ENCODE measurements around the gene SAFB.
"Not testable (repeated sequence)": the region's sequence is repeated elsewhere in the genome, so short reads cannot be mapped to it uniquely, and the experiment has no call there.

The SAFB gene

DNA sequence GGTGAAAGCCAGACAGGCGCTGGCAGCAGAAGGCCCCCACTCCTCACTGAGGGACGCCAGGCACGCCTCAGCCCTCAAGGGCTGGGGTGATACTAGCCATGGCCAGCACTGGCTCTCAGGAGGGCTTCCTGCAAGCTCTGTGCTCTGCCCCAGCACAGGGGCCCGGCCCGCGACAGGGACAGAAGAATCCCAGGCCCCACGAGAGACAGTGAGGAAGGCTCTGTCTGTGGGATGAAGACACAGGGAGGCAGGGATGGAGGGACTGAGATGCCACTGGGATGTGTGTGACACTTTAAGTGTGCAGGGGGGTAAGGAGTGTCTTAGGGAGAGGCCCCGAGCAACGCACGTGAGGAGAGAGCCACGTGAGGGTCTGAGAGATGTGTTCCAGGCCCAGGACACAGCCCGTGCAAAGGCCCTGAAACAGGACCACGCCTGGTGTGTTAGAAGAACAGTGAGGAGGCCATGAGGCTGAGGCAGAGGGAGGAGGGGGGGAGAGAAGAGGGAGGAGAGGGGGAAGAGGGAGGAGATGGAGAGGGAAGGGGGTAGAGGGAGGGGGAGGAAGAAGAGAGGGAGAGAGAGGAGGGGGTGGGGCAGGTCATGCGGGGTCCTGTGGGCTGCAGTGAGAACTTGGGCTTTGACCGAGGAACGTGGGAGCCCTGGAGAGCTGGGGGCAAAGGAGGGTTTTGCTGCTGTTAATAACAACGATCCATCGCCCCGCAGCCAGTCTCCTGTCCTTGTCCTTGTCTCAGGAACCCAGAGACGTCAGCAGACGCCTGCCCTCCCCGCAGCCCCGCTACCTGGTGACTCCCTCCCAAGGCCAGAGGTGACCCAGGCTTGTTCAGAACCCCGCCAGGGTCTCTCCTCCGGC, 74.4 kb downstream of the SAFB start:
- no peak for DNase-seq (ENCODE audit: low spot score)

DNA sequence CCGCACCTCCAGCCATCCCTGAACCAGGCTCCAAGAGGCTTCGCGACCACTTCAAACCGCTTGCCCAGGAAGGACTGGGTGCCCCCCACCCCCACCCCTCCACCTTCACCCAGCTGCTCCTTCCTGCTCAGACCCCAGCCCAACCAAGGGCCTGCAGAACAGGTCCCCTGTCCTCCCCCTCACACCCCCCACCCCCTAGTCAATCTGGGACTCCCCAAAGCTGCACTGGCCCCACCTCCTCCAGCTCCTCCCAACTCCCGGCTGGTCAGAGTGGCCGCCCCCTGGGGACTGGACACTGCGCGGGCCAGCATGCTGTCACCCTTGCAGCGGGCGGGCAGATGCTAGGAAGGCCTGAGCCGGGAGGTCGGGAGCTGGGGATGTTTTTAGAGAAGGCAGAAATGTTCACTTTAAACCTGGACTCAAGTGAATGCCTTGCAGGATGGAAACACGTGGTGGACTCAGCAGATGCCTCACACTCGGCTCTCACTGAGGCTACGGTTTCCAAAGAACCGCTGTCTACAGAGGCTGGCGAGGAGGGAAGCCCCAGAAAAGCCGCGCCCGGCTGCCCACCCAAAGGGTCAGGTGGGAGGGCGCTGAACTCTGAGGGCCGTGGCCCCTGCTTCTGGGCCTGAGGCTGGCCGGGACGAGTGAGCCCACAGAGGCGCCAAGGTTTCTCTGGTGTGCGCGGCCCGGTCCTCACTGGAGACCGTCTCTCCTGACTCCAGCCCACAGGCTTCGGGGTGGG, 75.2 kb downstream of the SAFB start:
- no peak for DNase-seq (ENCODE audit: low spot score)

DNA sequence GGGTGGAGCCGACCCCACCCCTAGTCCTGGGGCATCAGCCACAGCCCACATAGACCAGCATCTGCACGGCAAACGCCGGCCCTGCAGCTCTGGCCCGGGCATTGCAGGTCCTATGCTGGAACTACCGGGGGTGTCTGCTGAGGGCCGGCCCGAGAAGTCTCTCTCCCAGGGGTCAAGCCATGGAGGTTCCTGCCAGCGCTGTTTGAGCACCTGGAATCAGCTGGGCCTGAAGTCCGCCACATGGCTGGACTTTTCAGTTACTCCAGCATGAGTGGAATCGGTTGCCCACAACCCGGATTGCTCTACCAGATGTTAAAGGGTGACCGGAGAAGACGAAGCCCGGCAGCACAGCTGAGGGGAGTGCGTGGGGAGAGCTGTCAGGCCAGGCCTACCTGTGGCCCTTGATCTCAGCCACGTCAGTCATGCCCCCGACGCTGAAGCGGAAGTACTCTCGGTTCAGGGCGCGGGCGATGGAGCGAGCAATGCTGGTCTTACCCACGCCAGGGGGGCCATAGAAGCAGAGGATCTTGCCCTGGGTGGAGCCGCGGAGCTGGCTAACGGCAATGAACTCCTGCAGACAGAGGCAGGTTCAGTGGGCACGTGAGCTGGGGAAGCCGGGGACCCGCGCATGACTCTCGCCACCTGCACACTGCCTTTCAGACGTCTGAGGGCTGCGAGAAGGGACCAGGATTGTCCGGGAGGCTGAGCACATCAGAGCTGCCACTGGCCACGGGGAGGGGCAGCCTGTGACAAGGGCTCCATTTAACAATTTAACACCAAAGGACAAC, 75.9 kb downstream of the SAFB start:
- DNase-seq (ENCODE audit: low spot score), result no peak

DNA sequence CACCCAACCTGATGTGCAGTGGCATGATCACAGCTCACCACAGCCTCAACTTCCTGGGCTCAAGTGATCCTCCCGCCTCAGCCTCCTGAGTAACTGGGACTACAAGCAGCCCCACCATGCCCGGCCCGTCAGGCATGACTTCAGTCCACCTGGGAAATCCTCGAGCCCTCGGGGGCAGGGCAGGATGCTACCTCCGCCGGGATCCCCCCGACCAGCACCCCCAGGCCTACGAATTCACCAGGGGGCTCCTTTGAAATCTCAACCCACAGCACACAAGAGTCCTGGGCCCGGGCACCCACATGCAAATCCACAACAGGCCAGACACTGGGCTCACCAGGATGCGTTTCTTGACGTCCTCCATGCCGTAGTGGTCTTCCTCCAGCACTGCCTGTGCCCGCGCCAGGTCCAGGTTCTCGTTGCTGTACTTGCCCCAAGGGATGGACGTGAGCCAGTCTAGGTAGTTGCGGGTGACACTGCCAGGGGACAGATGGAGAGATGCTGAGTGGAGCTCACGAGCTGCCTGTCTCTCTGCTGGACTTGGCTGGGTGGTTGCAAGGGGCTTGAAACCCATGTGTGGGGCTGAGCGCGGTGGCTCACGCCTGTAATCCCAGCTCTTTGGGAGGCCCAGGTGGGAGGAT, 77.7 kb downstream of the SAFB start:
- no peak for DNase-seq (ENCODE audit: low spot score)

DNA sequence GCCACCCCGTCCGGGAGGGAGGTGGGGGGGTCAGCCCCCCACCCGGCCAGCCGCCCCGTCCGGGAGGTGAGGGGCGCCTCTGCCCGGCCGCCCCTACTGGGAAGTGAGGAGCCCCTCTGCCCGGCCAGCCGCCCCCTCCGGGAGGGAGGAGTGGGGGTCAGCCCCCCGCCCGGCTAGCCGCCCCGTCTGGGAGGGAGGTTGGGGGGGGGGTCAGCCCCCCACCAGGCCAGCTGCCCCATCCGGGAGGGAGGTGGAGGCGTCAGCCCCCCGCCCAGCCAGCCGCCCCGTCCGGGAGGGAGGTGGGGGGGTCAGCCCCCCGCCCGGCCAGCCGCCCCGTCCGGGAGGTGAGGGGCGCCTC, 79.1 kb downstream of the SAFB start:
- not testable (repeated sequence) for DNase-seq (ENCODE audit: low spot score)

DNA sequence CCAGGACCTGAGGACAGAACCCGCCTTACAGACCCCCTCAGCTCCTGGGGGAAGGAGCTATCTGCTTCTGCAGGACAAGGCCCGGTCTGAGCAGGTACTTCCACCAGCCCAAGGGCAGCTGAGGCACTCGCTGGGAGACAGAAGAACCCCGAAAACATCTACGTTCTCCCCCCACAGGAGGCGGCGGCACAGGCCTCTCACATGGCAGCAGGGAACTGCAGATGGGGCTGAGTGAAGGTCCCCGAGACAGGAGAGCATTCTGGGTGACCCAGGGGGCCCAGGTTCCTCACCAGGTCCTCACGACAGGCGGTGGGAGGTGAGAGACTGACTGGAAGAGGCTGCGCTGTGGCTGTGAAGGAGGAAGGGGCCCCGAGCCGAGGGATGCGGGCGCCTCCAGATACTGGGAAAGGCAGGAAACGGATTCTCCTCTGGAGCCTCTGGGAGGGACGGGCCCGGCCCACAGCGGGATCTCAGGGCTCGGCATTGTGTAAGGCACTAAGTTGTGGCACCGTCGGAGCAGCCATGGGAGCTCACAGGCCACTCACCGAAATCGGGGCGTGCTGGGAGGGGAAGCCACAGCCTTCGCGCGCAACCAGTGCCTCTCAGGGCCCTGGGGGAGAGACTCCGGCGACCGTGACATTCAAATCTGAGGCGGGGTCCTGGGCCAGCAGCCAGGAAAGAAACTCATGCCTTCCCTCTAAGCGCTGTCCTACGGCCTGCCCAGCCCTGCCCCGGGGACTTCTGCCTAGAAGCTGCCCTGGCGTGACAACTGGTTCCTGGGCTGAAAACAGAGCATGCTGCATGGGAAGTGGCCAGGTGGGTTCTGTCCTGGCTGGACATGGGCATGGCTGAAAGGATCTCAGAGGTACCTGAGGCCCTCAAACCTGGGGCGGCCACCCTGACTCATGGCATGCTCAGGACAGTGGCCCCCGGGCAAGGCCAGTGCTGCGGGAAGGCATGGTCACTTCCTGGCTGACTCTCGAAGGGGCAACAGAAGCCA, 81.2 kb downstream of the SAFB start:
- no peak for DNase-seq (ENCODE audit: low spot score)

DNA sequence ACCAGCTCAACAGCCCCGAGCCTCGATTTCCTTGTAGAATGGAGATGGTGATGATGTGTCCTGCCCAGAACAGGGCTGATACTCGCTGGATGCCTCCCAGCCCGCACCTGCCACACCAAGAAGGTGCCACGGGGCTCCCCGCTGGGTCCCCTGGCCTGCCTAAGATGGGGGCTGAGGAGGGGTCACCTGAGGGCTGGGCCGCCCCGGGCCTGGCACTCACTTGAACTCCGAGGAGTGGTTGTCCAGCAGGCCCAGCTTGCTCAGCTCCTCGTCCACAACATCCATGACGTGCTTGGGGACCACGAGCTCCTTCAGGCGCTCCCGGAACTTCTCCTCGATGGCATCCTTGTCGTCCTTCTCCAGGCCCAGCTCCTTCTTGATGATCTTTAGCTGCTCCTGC, 82.7 kb downstream of the SAFB start:
- DNase-seq (ENCODE audit: low spot score), result no peak

DNA sequence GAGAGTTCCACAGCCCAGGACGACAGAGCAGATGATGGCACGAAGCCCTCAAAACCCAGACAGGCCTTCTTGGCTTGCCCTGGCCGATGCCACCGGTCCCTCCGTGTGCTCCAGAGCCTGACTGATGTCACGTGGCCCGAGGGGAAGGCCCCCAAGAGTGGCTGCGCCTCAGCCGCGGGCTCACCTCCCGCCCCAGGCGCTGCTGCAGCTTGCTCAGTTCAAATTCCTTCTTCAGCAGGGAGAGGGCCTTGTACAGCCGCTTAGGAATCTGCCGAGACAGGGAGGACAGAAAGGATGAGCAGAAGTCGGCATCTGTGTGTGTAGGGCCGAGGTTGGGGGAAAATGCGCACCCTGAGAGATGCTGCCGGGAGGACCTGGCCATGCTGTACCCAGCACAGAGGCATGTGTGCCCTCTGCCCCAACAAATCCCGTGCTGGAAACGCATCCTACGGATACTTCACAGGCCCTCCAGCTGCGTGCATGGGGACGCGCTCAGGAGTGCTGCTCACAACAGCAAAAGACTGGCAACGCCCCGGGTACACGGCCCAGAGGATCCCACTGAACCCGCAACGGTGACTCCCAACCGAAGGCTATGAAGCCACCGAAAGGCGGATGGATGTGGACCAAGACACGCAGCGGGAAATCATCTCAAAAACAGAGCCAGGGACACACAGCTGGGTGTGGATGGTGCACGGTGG, 84.1 kb downstream of the SAFB start:
- no peak for DNase-seq (ENCODE audit: low spot score)

DNA sequence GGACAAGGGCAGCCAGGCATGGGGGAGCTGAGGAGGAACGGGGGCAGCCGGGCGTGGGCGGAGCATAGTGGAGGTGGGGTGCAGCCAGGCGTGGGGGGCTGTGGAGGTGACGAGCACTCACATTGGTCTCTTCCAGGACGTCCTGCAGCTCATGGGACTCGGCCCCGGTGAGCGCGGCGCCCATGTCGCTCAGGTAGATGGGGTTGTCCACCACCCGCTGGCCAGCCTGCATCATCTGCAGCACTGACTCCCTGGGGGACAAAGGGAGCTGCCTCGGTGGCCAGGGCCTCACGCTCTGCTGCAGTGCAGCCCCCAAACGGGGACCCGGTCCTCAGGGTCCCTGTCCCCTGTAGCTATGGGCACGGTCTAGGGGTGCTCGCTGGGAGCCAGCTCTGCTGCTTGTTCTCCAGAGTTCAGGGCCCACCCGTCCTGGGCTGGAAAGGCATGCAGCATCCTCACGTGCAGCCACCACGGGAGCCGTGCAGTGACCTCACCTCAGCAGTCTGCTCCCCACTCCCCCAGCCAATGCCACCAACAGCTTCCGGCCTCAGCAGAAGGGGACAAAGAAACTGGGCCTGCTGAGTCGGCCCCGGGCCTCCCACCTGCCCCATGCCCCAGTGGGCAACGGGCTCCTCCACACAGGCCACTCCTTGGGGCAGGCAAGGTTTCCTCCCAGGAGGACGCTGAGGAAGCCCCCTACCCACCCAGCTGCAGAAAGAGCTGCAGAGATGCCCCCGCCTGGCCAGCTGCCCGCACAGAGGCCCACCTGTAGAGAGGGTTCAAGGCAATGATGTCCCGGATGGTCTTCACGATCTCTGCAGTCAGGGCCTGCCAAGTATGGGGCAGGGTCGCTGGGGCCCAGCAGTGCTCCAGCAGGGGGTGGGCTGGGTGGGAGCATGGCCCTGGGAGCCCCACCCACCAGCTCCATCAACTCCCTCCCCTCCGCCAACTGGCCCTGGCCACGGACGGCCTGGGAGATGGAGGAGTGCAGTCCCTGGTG, 85.0 kb downstream of the SAFB start:
- no peak for DNase-seq (ENCODE audit: low spot score)

DNA sequence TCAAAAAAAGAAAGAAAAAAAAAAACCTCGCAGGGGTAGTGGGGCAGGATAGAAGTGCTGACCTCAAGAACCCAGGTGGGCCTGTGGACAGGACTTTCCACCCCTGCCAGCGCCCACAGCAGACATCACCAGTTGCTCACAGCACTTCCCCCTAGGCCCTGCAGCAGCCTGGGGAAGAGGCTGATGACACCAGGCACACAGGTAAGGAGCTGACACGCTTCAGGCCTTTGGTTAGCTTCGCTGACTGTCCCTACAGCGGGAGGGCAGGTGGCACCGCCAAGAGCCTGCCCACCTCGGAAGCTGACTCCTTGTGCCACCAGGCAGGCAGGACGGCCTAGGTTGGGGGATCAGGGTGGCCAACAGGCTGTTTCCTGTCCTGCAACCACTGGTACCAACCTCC, 88.1 kb downstream of the SAFB start:
- no peak for DNase-seq (ENCODE audit: low spot score)

DNA sequence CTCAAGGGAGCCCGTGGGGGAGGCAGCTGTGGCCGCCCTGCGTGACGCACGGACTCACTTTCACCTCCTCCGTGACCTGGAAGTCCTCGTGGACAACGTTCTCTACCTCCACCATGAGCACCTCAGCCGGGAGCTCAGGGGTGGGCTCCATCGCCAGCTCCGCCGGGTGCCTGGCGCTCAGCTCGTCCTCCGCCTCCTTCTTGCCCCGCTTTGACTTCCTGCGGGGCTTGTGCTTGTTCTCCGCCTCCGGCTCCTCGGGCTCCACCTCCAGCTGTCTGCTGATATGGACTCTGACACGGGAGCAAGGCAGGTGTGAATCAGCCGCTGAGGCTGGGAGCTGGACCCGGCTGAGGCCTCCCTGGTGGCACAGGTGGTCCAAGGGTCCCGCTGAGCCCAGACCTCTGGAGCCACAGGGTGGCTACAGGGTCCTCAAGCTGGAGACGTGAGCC, 88.9 kb downstream of the SAFB start:
- no peak for DNase-seq (ENCODE audit: low spot score)

DNA sequence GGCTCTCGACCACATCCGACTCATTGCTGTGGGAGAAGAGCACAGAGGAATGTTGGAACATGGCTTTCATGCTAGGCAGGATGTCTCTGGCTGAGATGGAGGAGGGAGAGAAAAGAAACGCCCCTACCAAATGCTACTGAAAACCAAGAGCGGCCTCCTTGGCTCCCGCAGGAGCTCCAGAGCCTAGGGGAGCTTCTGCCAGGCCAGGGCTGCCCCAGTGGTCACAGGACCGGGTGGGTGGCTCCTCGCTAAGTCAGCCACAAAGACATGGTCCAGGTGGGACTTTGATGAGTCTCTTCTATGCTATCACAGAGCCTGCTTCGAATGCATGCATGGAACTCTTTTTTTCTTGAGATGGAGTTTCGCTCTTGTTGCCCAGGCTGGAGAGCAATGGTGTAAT, 90.3 kb downstream of the SAFB start:
- DNase-seq (ENCODE audit: low spot score), result no peak

DNA sequence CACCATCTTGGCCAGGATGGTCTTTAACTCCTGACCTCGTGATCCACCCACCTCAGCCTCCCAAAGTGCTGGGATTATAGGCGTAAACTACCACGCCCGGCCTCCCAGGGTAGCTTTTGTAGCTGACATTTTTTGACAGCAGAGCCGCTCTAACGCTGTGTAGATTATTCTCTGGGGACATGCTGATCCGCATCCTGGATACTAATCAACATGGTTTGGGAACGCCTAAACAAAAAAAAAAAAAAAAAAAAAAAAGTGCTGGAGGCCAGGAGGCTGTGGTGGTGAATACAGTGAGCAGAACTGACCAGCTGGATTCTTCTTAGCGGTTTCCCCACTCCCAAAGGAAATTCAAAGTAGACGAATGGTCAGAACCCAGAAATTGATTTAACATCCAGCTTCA, 91.9 kb downstream of the SAFB start:
- DNase-seq (ENCODE audit: low spot score), result no peak

DNA sequence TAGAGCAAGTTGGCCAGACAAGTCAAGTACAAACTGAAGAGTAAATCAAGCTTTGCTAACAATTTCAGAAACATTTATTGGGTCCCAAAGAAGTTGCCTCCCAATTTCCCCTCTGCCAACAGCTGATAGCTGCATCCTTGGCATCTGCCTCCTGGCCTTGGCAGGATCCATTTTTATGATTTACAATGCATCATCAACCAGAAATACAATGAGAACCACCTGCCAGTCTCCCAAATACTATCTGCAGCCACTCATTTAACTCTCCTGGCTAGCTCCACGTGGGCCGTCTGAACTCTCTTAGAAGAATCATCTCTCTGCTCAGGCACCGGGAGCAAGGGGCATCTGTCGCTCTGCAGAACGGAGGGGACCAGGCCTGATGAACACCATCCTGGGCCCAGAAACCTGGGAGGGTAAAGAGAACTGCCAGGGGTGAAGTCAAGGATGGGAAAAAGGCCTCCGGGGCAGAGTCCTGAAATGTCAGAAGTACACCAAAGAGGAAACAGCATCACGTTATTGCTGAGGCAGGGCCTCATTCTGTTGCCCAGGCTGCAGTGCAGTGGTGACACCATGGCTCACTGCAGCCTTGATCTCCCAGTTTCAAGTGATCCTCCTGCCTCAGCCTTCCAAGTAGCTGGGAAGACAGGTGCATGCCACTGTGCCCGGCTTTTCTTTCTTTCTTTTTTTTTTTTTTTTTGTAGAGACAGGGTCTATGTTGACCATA, 94.5 kb downstream of the SAFB start:
- DNase-seq (ENCODE audit: low spot score), result no peak

All from pons (tissue), 1 donor.